K562 (cell line): ENCODE results near the gene NUDCD3.

Experiments used
- CHD2 ChIP-seq: IDR thresholded peaks from 2 replicates; pipeline ENCODE4 v1.6.1; 2011; ENCODE audit warnings: low read depth, low read length
- FOS ChIP-seq: IDR thresholded peaks from 3 replicates; pipeline ENCODE4 v1.6.1; 2011; ENCODE audit not compliant: insufficient read length; ENCODE audit errors: extremely low read depth
- HNRNPK ChIP-seq: fragments of 200-400 bp; formaldehyde crosslinking; IDR thresholded peaks from one replicate; pipeline ENCODE4 v1.6.1; 2018; ENCODE audit warnings: mild to moderate bottlenecking, low read depth, low read length; ENCODE audit not compliant: poor library complexity, severe bottlenecking
- MAX ChIP-seq: sonication (generic); formaldehyde crosslinking; IDR thresholded peaks from 2 replicates; pipeline ENCODE4 v1.9.0; 2022; ENCODE audit warnings: mild to moderate bottlenecking, missing genetic modification reagents
- YY1 ChIP-seq, 3 experiments: IDR thresholded peaks; 2 replicates each; pipeline ENCODE4 v1.6.1; 2011; ENCODE audit warnings: low read length in 2 of 3, mild to moderate bottlenecking in 2 of 3, moderate library complexity in 2 of 3, borderline replicate concordance in 1 of 3, control low read depth in 1 of 3, low read depth in 1 of 3; ENCODE audit not compliant: insufficient read depth in 3 of 3, insufficient replicate concordance in 2 of 3, control insufficient read depth in 1 of 3, insufficient read length in 1 of 3; ENCODE audit errors: extremely low read depth in 1 of 3

DNA sequence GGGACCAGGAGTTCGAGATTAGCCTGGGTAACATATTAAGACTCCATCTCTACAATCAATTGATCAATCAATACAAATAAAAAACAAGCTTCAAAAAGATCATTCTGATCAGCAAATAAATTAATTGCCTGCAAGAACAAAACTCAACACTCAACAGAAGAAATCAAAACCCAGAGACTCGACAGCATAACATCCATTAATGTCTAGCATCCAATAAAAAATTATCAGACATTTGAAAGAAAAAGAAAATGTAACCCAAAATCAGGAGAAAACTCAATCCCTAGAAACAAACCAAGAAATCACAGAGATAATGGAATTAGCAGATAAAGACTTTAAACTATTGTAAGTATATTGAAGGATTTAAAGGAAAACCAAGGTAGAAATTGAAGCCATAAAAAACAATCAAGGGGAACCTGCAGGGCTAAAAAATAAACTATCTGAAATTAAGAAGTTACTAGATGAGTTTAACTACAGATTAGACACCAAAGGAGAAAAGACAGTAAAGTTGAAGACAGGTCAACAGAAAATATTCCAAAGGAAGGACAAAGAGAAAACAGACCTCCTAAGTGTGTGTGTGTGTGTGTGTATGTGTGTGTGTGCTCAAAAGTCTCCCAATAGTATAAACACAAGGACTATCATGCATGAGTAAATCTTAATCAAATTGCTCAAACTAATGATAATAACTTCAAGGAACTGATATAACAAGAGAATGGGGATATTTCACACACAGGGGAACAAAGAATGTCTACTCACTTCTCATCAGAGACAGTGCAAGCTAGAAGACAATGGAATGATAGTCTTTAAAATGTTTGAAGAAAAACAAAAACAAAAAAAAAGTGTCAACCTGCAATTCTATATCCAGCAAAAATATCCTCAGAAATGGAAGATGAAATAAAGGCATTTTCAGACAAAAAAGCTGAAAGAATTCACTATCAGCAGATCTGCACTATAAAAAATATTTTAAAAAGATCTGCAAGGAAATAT, 7.7 kb downstream of the NUDCD3 start:
- no peak for TF ChIP-seq MAX (CRISPR knock-in tag)
- no peak for TF ChIP-seq FOS
- no peak for TF ChIP-seq HNRNPK
- no peak for TF ChIP-seq YY1 (IDR thresholded peaks at IDR 0.05; ENCODE audit: borderline replicate concordance in 1 of 3, control insufficient read depth in 1 of 3, extremely low read depth in 1 of 3, insufficient read depth in 3 of 3, insufficient read length in 1 of 3, insufficient replicate concordance in 2 of 3, low read depth in 1 of 3, low read length in 2 of 3)
- no peak for TF ChIP-seq CHD2
